ENCODE results near the gene FIZ1.

Gene FIZ1

DNA sequence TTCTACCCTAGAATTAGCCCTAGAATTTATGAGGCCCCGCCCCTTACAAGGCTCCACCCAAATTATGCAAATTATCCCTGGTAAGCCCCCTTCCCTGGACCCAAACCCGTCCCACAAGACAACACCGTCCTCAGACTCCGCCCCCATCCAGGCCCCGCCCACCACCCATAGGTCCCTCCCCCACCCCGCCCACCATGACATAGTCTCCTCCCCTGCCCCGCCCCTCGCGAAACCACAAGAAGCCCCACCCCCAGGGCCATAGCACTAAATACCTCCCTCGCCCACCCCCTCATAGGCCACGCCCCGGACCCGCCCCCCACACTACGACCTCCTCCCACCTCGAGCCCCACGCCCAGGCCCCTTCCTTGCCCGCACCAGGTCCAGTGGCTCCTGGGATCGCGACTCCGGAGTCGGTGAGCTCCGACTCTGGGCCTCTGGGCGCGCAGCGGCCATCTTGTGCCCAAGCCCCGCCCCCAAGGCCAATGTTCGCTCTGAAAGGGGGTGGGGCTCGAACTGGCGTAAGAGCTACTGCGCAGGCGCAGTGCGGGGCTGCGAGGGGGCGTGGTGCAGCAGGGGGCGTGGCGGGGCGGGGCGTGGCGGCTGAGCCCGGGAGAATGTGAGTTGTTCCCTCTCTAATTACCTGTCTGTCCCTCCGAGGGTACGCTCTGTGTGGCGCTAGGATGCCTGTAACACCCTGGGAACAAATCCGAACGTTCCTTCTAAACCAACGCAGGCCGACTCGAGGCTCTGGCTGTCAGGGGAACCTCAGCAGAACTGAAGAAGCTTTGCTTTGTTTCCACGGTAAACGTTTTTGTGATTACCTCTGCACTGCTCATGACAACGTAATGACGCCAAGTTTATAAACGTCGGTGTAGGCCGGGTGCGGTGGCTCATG, 25.0 kb upstream of the FIZ1 start, which contains the start of gene ZNF784:
TSS of gene ZNF784 (minus strand) at position 458 of the 895 bp plus-strand sequence. CDS start at position 453, 5 bp downstream.
- ChIA-PET POLR2A (interaction anchor here (0.6 to 9.1 kb wide), 40 partner anchors 8 to 1161 kb away, joined by 3 to 75 read pairs (median 4); partner anchors contain the start of genes CCDC106, DNAAF3, FIZ1 and ISOC2), CTCF (interaction anchor here (0.5 to 5.3 kb wide), 21 partner anchors 9 to 747 kb away, joined by 3 to 30 read pairs (median 4); partner anchors contain the start of gene ZNF865)
- H3K4me1 ChIP-seq (ENCODE audit: control insufficient read depth, insufficient read depth, low read length), result peaks cover 5% of the 10 kb centered on the region
- no peaks in the 10 kb centered on the region for H3K9me3 ChIP-seq (ENCODE audit: control insufficient read depth, insufficient read depth, low read depth, low read length)
- H3K4me3 ChIP-seq (ENCODE audit: low read depth, low read length), result peak within 1 kb of the TSS; percentile 88
- peak within 1 kb of the TSS; percentile 87 for H3K27ac ChIP-seq (ENCODE audit: extremely low read depth, low read depth, low read length)
- peaks cover 0 to 5% of the 10 kb centered on the region in 2 experiments; a peak in 1 of 3 replicates for H3K36me3 ChIP-seq (ENCODE audit: control insufficient read depth in 2 of 2, insufficient read depth in 1 of 2, low read length in 2 of 2)
- TF ChIP-seq ZBTB8A (tag by site-specific recombination; IDR thresholded peaks at IDR 0.05), result no peak
- TF ChIP-seq, protein P1, sequence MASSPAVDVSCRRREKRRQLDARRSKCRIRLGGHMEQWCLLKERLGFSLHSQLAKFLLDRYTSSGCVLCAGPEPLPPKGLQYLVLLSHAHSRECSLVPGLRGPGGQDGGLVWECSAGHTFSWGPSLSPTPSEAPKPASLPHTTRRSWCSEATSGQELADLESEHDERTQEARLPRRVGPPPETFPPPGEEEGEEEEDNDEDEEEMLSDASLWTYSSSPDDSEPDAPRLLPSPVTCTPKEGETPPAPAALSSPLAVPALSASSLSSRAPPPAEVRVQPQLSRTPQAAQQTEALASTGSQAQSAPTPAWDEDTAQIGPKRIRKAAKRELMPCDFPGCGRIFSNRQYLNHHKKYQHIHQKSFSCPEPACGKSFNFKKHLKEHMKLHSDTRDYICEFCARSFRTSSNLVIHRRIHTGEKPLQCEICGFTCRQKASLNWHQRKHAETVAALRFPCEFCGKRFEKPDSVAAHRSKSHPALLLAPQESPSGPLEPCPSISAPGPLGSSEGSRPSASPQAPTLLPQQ (tag by site-specific recombination; IDR thresholded peaks at IDR 0.05), result no peak; the same call in 1 of the 2 replicates
- TF ChIP-seq KLF9 (tag by site-specific recombination; IDR thresholded peaks at IDR 0.05; ENCODE audit: low read depth), result peak; percentile 100
- no peak for TF ChIP-seq ZNF324 (tag by site-specific recombination; IDR thresholded peaks at IDR 0.05)
- TF ChIP-seq ZNF776 (tag by site-specific recombination; IDR thresholded peaks at IDR 0.05; ENCODE audit: borderline replicate concordance), result no peak
- no peak; the same call in 1 of the 2 replicates for TF ChIP-seq ZFP37 (tag by site-specific recombination; IDR thresholded peaks at IDR 0.05)
- TF ChIP-seq ZFP41 (tag by site-specific recombination; IDR thresholded peaks at IDR 0.05; ENCODE audit: borderline replicate concordance), result no peak
- TF ChIP-seq ZNF529 (tag by site-specific recombination; IDR thresholded peaks at IDR 0.05; ENCODE audit: insufficient replicate concordance), result no peak
- peak; percentile 51 for TF ChIP-seq GLIS1 (tag by site-specific recombination; IDR thresholded peaks at IDR 0.05)
- no peak for TF ChIP-seq ZNF202 (tag by site-specific recombination; IDR thresholded peaks at IDR 0.05; ENCODE audit: borderline replicate concordance)
- TF ChIP-seq ZNF670 (tag by site-specific recombination; IDR thresholded peaks at IDR 0.05; ENCODE audit: low read depth), result no peak
- TF ChIP-seq ZNF23 (tag by site-specific recombination; IDR thresholded peaks at IDR 0.05; ENCODE audit: borderline replicate concordance), result no peak
- TF ChIP-seq ZBTB1 (tag by site-specific recombination; IDR thresholded peaks at IDR 0.05), result no peak
- peak; percentile 82 for TF ChIP-seq ZNF341 (tag by site-specific recombination; IDR thresholded peaks at IDR 0.05; ENCODE audit: low read depth)
- no peak for TF ChIP-seq ZNF37A (tag by site-specific recombination; IDR thresholded peaks at IDR 0.05)
- peak; percentile 61 for TF ChIP-seq ZNF366 (tag by site-specific recombination; conservative IDR thresholded peaks at IDR 0.05)
- TF ChIP-seq, protein P2, sequence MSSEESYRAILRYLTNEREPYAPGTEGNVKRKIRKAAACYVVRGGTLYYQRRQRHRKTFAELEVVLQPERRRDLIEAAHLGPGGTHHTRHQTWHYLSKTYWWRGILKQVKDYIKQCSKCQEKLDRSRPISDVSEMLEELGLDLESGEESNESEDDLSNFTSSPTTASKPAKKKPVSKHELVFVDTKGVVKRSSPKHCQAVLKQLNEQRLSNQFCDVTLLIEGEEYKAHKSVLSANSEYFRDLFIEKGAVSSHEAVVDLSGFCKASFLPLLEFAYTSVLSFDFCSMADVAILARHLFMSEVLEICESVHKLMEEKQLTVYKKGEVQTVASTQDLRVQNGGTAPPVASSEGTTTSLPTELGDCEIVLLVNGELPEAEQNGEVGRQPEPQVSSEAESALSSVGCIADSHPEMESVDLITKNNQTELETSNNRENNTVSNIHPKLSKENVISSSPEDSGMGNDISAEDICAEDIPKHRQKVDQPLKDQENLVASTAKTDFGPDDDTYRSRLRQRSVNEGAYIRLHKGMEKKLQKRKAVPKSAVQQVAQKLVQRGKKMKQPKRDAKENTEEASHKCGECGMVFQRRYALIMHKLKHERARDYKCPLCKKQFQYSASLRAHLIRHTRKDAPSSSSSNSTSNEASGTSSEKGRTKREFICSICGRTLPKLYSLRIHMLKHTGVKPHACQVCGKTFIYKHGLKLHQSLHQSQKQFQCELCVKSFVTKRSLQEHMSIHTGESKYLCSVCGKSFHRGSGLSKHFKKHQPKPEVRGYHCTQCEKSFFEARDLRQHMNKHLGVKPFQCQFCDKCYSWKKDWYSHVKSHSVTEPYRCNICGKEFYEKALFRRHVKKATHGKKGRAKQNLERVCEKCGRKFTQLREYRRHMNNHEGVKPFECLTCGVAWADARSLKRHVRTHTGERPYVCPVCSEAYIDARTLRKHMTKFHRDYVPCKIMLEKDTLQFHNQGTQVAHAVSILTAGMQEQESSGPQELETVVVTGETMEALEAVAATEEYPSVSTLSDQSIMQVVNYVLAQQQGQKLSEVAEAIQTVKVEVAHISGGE (tag by site-specific recombination; conservative IDR thresholded peaks at IDR 0.05; ENCODE audit: low read depth), result 0 out of 2 replicates have a peak, but pooled peaks have one; percentile 31
- peak; percentile 88 for TF ChIP-seq ZBTB17 (tag by site-specific recombination; IDR thresholded peaks at IDR 0.05)
- no peak for TF ChIP-seq HOXA7 (CRISPR knock-in tag; IDR thresholded peaks at IDR 0.05; ENCODE audit: borderline replicate concordance)
- TF ChIP-seq SCRT2 (tag by site-specific recombination; IDR thresholded peaks at IDR 0.05), result 0 out of 2 replicates have a peak, but pooled peaks have one; percentile 8
- TF ChIP-seq SP3 (tag by site-specific recombination; IDR thresholded peaks at IDR 0.05), result peak; percentile 94
- TF ChIP-seq KLF8 (tag by site-specific recombination; IDR thresholded peaks at IDR 0.05), result peak; percentile 87
- TF ChIP-seq ZEB2 (tag by site-specific recombination; IDR thresholded peaks at IDR 0.05), result peak; percentile 57; the same call in 1 of the 2 replicates
- TF ChIP-seq ZNF624 (tag by site-specific recombination; IDR thresholded peaks at IDR 0.05), result no peak
- TF ChIP-seq ZFP69B (tag by site-specific recombination; IDR thresholded peaks at IDR 0.05), result 0 out of 2 replicates have a peak, but pooled peaks have one; percentile 15
- no peak for TF ChIP-seq ZNF362 (tag by site-specific recombination; IDR thresholded peaks at IDR 0.05)
- no peak for TF ChIP-seq KLF7 (tag by site-specific recombination; IDR thresholded peaks at IDR 0.05; ENCODE audit: borderline replicate concordance)
- TF ChIP-seq ZBTB20 (tag by site-specific recombination; IDR thresholded peaks at IDR 0.05), result peak; percentile 67; the same call in 1 of the 2 replicates
- TF ChIP-seq HOXD13 (CRISPR knock-in tag; IDR thresholded peaks at IDR 0.05; ENCODE audit: borderline replicate concordance), result no peak
- no peak for TF ChIP-seq OSR2 (tag by site-specific recombination; IDR thresholded peaks at IDR 0.05)
- TF ChIP-seq ZNF571 (tag by site-specific recombination; IDR thresholded peaks at IDR 0.05), result no peak
- peak; percentile 37; the same call in 1 of the 2 replicates for TF ChIP-seq ZXDB (tag by site-specific recombination; IDR thresholded peaks at IDR 0.05)
- 0 out of 2 replicates have a peak, but pooled peaks have one; percentile 53 for TF ChIP-seq ZBTB21 (tag by site-specific recombination; IDR thresholded peaks at IDR 0.05)

Measured in HEK293 (cell line).